CD4-positive, CD25-positive, alpha-beta regulatory T cell (primary cell): Measurements from ENCODE around the gene CDC123. TPM values are rescaled to one million over a fixed set of nuclear protein-coding genes. Genes with fewer than 3 reads are reported as not detected.
"Not testable (repeated sequence)": the region's sequence is repeated elsewhere in the genome, so short reads cannot be mapped to it uniquely, and the experiment has no call there.

Experiments
- ATAC-seq, 2 donors: fragments of 150-1000 bp; cut with Tn5 transposase; one replicate each; pipeline ENCODE4 v1.10.0; 2021; ENCODE audit warnings: low read depth in 2 of 2, moderate number of reproducible peaks in 2 of 2, moderate library complexity in 1 of 2
- DNase-seq, 3 donors: peaks; one replicate each; pipeline versions ENCODE4 v3.0.0 to v3.0.0-alpha.2; 2012 to 2022; ENCODE audit warnings: mixed read lengths in 1 of 3
- H3K27ac ChIP-seq: one replicate; pipeline ENCODE4 v1.7.0; 2013; ENCODE audit warnings: mild to moderate bottlenecking, low read length; ENCODE audit not compliant: insufficient read depth, poor library complexity, severe bottlenecking
- H3K27me3 ChIP-seq: one replicate; pipeline ENCODE4 v1.7.0; 2013; ENCODE audit warnings: low read length; ENCODE audit not compliant: control insufficient read depth, insufficient read depth
- H3K36me3 ChIP-seq: one replicate; pipeline ENCODE4 v1.7.0; 2013; ENCODE audit warnings: mild to moderate bottlenecking, low read length, moderate library complexity; ENCODE audit not compliant: control insufficient read depth, insufficient read depth
- H3K4me1 ChIP-seq: 2 replicates; pipeline ENCODE4 v1.7.0; 2013; ENCODE audit warnings: mild to moderate bottlenecking, low read length; ENCODE audit not compliant: insufficient read depth, control insufficient read depth, poor library complexity, severe bottlenecking
- H3K4me3 ChIP-seq: one replicate; pipeline ENCODE4 v1.7.0; 2013; ENCODE audit warnings: low read depth, mild to moderate bottlenecking, low read length, moderate library complexity
- H3K9me3 ChIP-seq, 2 experiments: 1 replicate in 1 of 2; 2 replicates in 1 of 2; pipeline ENCODE4 v1.7.0; 2013; ENCODE audit warnings: low read length in 2 of 2, mild to moderate bottlenecking in 1 of 2, moderate library complexity in 1 of 2; ENCODE audit not compliant: control insufficient read depth in 2 of 2
- H3K27ac Mint-ChIP-seq, 3 donors: one replicate each; pipeline ENCODE4 v1.8.0; 2020 to 2022; ENCODE audit warnings: mild to moderate bottlenecking in 3 of 3, mixed read lengths in 3 of 3, moderate library complexity in 2 of 3
- H3K27me3 Mint-ChIP-seq: one replicate; pipeline ENCODE4 v1.8.0; 2022; ENCODE audit warnings: mild to moderate bottlenecking, mixed read lengths
- H3K36me3 Mint-ChIP-seq: one replicate; pipeline ENCODE4 v1.8.0; 2020; ENCODE audit warnings: mixed read lengths
- H3K4me1 Mint-ChIP-seq, 4 donors: one replicate each; pipeline ENCODE4 v1.8.0; 2020 to 2022; ENCODE audit warnings: mixed read lengths in 4 of 4, mild to moderate bottlenecking in 1 of 4
- H3K4me3 Mint-ChIP-seq, 4 donors: one replicate each; pipeline ENCODE4 v1.8.0; 2020 to 2022; ENCODE audit warnings: mild to moderate bottlenecking in 4 of 4, mixed read lengths in 4 of 4, moderate library complexity in 3 of 4
- H3K9me3 Mint-ChIP-seq, 7 donors: one replicate each; pipeline ENCODE4 v1.8.0; 2020 to 2022; ENCODE audit warnings: mixed read lengths in 7 of 7, mild to moderate bottlenecking in 3 of 7, moderate library complexity in 2 of 7
- polyA plus RNA-seq, 4 donors: library from polyadenylated mRNA; unstranded; fragments of 300-500 nt; fragmentation: Illumina TruSeq; gene quantifications; one replicate each; pipeline ENCODE4 v1.2.3, GENCODE V29; 2021
- total RNA-seq: library from RNA; stranded (reverse); gene quantifications from one replicate; pipeline ENCODE4 v1.2.3, GENCODE V29; 2022

The CDC123 gene
- total and polyA plus RNA-seq, 5 donors from 2014 or later: 50.3 to 111 (median 100) TPM

DNA sequence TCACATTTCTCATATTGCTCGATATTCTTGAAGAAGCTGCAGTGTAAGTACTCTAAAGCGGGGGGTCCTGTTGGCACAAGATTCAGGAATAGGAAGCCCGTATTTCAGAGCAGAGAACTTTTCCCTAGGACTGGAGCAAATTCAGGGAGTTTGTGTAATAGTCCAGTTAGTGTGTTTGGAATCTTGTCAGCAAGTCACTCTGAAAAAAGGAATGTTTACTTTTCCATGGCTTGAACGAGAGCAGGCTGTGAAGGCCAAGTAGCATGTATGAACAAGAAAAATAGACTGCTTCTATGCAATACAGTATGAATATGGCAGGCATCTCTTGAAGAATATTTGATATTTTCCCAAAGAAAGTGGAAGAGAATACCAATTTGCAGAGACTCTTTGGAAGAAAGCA lies 39.8 kb downstream of the CDC123 start:
- Mint-ChIP-seq H3K9me3 (no peaks in the 10 kb centered on the region), H3K36me3 (peaks cover 50% of the 10 kb centered on the region), H3K4me3 (peak overlapping the region in 1 of 4 donors; percentile 79), H3K27ac (no peak overlapping the region), H3K27me3 (no peaks in the 10 kb centered on the region), H3K4me1 (peaks cover under 1 to 8% (median 7%) of the 10 kb centered on the region in 4 donors)
- Histone ChIP-seq H3K9me3 (no peaks in the 10 kb centered on the region), H3K36me3 (peaks cover 68% of the 10 kb centered on the region), H3K4me1 (no peaks in the 10 kb centered on the region), H3K27ac (no peak overlapping the region), H3K4me3 (no peak overlapping the region), H3K27me3 (no peaks in the 10 kb centered on the region)
- ATAC-seq (no peak), DNase-seq (no peak)

DNA sequence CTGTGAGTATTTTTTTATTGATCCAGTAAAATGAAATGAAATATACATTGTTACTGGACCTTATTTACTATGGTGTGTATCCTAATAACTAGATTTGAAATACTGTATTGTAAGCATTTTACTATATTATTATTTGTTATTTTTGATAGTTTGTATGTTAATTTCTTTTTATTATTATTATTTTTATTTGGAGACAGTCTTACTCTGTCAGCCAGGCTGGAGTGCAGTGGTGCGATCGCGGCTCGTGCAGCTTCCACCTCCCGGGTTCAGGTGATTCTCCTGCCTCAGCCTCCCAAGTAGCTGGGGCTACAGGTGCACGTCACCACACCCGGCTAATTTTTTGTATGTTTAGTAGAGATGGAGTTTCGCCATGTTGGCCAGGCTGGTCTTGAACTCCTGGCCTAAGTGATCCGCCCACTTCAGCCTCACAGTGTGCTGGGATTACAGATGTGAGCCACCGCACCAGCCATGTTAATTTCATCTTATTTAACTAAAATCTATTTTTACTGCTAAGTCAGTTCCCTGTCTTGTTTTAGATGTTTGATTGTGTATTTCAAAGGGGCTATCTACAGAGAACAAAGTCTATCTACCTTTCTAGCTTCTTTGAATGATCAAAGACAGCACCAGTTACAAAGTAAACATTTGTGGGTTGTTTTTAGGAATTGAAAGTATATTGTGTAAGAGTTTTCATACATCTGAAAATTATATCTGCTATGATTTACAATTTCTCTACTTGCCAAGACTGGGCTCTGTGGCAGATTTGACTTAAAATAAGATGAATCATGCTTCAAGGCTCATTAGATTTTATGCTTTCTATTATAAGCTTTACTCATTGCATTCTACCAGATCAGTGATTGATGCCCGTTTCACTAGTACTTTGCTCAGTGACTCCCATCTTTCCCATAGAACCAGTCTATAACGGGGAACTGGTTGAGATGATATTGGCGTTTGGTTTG lies 41.6 kb downstream of the CDC123 start:
- Mint-ChIP-seq H3K27ac (peak overlapping the region in 2 of 3 donors; percentile 25 to 62), H3K4me3 (no peak overlapping the region), H3K36me3 (peaks cover 50% of the 10 kb centered on the region), H3K27me3 (no peaks in the 10 kb centered on the region), H3K9me3 (no peaks in the 10 kb centered on the region), H3K4me1 (peaks cover 13 to 26% (median 18%) of the 10 kb centered on the region in 4 donors)
- Histone ChIP-seq H3K4me1 (no peaks in the 10 kb centered on the region), H3K36me3 (peaks cover 54% of the 10 kb centered on the region), H3K4me3 (no peak overlapping the region), H3K27ac (no peak overlapping the region), H3K9me3 (no peaks in the 10 kb centered on the region), H3K27me3 (no peaks in the 10 kb centered on the region)
- ATAC-seq: no peak
- no peak for DNase-seq

DNA sequence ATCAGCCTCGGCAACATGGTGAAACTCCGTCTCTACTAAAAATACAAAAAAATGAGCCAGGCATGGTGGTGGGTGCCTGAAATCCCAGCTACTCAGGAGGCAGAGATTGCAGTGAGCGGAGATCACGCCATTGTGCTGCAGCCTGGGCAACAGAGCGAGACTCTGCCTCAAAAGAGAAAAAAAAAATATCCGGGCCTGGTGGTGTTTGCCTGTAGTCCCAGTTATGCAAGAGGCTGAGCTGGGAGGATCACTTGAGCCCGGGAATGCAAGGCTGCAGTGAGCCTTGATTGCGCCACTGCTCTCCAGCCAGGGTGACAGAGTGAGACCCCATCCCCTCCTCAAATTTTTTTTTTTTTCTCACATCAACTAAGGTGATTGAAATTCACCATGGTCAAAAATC lies 42.8 kb downstream of the CDC123 start:
- H3K9me3 Mint-ChIP-seq: no peaks in the 10 kb centered on the region
- ATAC-seq (no peak), DNase-seq (no peak)
- Histone ChIP-seq H3K4me3 (no peak overlapping the region), H3K27me3 (no peaks in the 10 kb centered on the region), H3K36me3 (peaks cover 45% of the 10 kb centered on the region), H3K9me3 (no peaks in the 10 kb centered on the region), H3K27ac (no peak overlapping the region), H3K4me1 (no peaks in the 10 kb centered on the region)
- H3K36me3 Mint-ChIP-seq: peaks cover 47% of the 10 kb centered on the region
- H3K4me1 Mint-ChIP-seq: peaks cover 13 to 35% (median 19%) of the 10 kb centered on the region in 4 donors
- no peak overlapping the region for H3K27ac Mint-ChIP-seq
- H3K27me3 Mint-ChIP-seq: no peaks in the 10 kb centered on the region
- no peak overlapping the region for H3K4me3 Mint-ChIP-seq

DNA sequence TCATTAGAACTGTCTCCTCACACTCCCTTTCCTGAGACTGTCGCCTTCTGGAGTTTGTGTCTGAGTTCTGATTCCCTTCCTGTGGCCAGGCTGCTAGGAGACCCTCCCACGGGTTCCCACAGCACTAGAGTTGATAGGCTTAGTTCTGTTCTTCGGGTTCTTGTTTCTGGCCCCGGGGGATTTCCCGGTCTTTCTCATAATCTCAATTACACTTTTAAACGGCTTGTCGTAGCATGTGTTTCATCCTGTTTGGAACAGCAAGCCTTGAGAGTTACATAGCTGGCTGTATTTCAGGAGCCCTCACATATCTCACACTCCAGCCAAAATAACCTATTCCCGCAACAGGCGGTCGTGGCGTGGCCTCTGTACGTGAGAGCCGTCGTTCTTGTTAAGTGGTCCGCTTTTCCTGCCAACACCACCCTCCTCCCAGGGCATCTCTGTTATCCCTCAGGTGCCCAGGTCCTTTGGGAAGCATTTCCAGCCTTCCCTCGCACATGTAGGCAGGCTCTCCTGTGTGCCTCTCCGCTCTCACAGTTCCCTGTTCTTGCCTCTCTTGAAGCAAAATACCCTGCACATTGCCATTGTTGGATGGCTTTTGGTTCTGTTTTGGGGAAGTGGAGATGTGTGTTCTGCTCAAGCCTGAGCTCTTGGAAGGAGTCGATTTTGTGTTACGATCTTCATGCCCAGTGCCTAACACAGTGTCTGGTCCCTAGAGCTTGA lies 46.0 kb downstream of the CDC123 start:
- H3K9me3 ChIP-seq: no peaks in the 10 kb centered on the region
- no peaks in the 10 kb centered on the region for H3K9me3 Mint-ChIP-seq
- no peak overlapping the region for H3K4me3 ChIP-seq
- peaks cover 44% of the 10 kb centered on the region for H3K36me3 Mint-ChIP-seq
- H3K27me3 Mint-ChIP-seq: no peaks in the 10 kb centered on the region
- H3K36me3 ChIP-seq: peaks cover 55% of the 10 kb centered on the region
- no peak overlapping the region for H3K27ac ChIP-seq
- peak in 1 of 3 donors; percentile 27 for DNase-seq
- ATAC-seq: no peak
- H3K4me1 ChIP-seq: no peaks in the 10 kb centered on the region
- H3K4me1 Mint-ChIP-seq: peaks cover 13 to 39% (median 20%) of the 10 kb centered on the region in 4 donors
- peak overlapping the region; percentile 79 to 95 (median 93) for H3K27ac Mint-ChIP-seq
- H3K27me3 ChIP-seq: no peaks in the 10 kb centered on the region
- H3K4me3 Mint-ChIP-seq: no peak overlapping the region

DNA sequence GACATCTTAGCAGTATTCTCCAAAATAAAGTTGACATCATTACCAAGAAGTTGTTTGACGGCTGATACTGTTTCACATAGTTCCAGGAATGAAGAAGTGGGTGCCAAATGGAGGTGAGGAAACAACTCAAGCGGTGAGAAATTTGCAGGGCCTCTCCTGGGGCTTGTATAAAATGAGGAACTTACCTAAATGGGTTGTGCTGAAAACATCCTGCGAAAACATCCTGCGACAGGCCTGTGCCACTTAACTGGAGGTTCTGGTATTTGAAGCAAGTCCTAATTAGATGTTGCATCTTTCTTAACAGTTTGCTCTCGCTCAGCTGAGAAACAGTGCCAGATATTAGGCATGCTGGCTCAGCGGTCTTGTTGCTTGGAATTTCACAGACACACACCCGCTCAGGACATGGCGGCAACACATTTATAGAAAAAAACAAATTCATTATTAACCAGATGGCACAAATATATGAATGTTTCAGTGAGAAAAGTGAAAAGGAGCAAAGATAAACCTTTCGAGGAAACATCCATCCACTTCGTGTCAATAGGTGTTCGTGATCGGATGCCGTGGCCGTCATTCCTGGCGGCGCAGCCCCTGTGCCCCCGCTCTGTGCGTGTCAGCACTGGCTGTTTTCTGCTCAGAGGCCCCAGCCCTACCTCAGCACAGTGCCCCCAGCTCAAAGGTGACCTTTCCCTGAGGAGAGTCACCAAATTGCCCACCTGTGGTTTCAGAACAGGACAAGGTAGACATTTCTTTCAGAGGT lies 48.1 kb downstream of the CDC123 start:
- H3K4me1 ChIP-seq: no peaks in the 10 kb centered on the region
- DNase-seq: peak in 1 of 3 donors; percentile 80
- Mint-ChIP-seq H3K36me3 (peaks cover 36% of the 10 kb centered on the region), H3K4me3 (peak overlapping the region in 1 of 4 donors; percentile 17), H3K9me3 (no peaks in the 10 kb centered on the region), H3K4me1 (peaks cover 13 to 39% (median 19%) of the 10 kb centered on the region in 4 donors), H3K27ac (peak overlapping the region; percentile 64 to 87 (median 66)), H3K27me3 (no peaks in the 10 kb centered on the region)
- no peak overlapping the region for H3K4me3 ChIP-seq
- H3K27me3 ChIP-seq: no peaks in the 10 kb centered on the region
- H3K36me3 ChIP-seq: peaks cover 42% of the 10 kb centered on the region
- H3K27ac ChIP-seq: no peak overlapping the region
- no peaks in the 10 kb centered on the region for H3K9me3 ChIP-seq
- peak; percentile 50 to 59 for ATAC-seq

DNA sequence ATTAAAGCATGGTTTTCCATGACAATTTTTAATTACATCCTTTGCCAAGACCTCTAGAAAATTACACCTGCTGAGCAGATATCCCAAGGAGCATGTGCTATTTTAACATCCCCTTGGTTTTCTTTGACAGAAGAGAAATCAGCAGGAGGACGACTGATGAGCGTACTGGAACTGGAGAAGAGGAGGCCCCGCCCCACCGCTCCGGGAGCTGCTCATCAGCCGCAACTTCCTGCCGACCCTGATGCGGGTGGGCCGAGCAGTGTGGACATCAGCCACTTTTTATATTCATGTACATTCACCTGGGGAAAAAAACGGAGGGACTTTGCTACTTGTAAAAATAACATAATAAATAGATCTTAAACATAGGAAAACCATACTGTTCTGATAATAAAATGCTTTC lies 54.2 kb downstream of the CDC123 start:
- no peak for ATAC-seq
- Mint-ChIP-seq H3K9me3 (no peaks in the 10 kb centered on the region), H3K27ac (peak overlapping the region in 1 of 3 donors; percentile 29), H3K36me3 (peaks cover 22% of the 10 kb centered on the region), H3K4me3 (no peak overlapping the region), H3K4me1 (no peaks in the 10 kb centered on the region), H3K27me3 (no peaks in the 10 kb centered on the region)
- H3K27me3 ChIP-seq: no peaks in the 10 kb centered on the region
- H3K36me3 ChIP-seq: peaks cover 39% of the 10 kb centered on the region
- H3K4me1 ChIP-seq: no peaks in the 10 kb centered on the region
- H3K27ac ChIP-seq: no peak overlapping the region
- DNase-seq: no peak
- H3K9me3 ChIP-seq: no peaks in the 10 kb centered on the region
- no peak overlapping the region for H3K4me3 ChIP-seq

DNA sequence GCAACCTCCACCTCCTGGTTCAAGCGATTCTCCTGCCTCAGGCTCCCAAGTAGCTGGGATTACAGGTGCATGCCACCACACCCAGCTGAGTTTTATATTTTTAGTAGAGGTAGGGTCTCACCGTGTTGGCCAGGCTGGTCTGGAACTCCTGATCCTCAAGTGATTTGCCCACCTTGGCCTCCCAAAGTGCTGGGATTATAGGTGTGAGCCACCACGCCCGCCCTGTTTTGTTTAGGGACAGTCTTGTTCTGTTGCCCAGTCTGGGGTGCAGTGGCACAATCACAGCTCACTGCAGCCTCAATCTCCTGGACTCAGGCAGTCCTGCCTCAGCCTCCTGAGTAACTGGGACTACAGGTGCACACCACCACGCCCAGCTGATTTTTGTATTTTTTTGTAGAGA lies 54.7 kb downstream of the CDC123 start:
- not testable (repeated sequence) for DNase-seq, H3K4me1 ChIP-seq, H3K4me3 ChIP-seq, H3K9me3 Mint-ChIP-seq, H3K4me1 Mint-ChIP-seq, H3K9me3 ChIP-seq, H3K4me3 Mint-ChIP-seq, ATAC-seq, H3K27me3 ChIP-seq, H3K27me3 Mint-ChIP-seq, H3K27ac ChIP-seq, H3K27ac Mint-ChIP-seq
- peaks cover 22% of the 10 kb centered on the region for H3K36me3 Mint-ChIP-seq
- peaks cover 36% of the 10 kb centered on the region for H3K36me3 ChIP-seq
